ENCODE measurements around the gene RARB. TPM values are rescaled to one million over a fixed set of nuclear protein-coding genes. Genes with fewer than 3 reads are reported as not detected.

RARB gene
- total RNA-seq, 1 experiment from 2014 or later = 2.5 TPM

GRCh38 chr3:25430287-25430934 is 2.3 kb downstream of the RARB start:
- Mint-ChIP-seq H3K4me1 (ENCODE audit: low read depth, unreplicated experiment) (peaks cover 20% of the 10 kb centered on the region), H3K4me3 (ENCODE audit: unreplicated experiment) (peak overlapping the region; percentile 83), H3K27ac (ENCODE audit: unreplicated experiment) (no peak overlapping the region), H3K36me3 (ENCODE audit: insufficient read depth, unreplicated experiment) (no peaks in the 10 kb centered on the region), H3K27me3 (ENCODE audit: insufficient read depth, unreplicated experiment) (no peaks in the 10 kb centered on the region), H3K9me3 (ENCODE audit: unreplicated experiment) (no peaks in the 10 kb centered on the region)
- POLR2A ChIA-PET = interaction anchor here (0.9 kb wide), 1 partner anchor 24 kb away, joined by 4 read pairs; no protein-coding TSS in a partner anchor
- CTCF ChIA-PET = no interaction called here
- no peaks in the 10 kb centered on the region for H3K9me3 ChIP-seq
- BruUV-seq (replicated peaks) = no TSS peak
- intact Hi-C loops (cut with micrococcal nuclease; ENCODE audit: unreplicated experiment) = loop anchor here (1.0 to 10.0 kb wide), 4 partner anchors 20 to 286 kb away; no protein-coding TSS in a partner anchor
- peaks cover 57% of the 10 kb centered on the region for H3K4me1 ChIP-seq
- H3K4me3 ChIP-seq (ENCODE audit: low read depth, low read length) = peak overlapping the region; percentile 59
- DNase-seq = peak; percentile 63 to 74
- no peaks in the 10 kb centered on the region; the same call in 1 of the 2 replicates for H3K27me3 ChIP-seq (replicated peaks; ENCODE audit: control insufficient read depth, insufficient read depth, low read length)
- no peak for TF ChIP-seq CTCF (IDR thresholded peaks at IDR 0.05; ENCODE audit: insufficient read depth in 1 of 2, low read depth in 1 of 2, low read length in 1 of 2, severe bottlenecking in 1 of 2, unreplicated experiment in 1 of 2)
- no peaks in the 10 kb centered on the region for H3K36me3 ChIP-seq (ENCODE audit: control insufficient read depth, insufficient read depth, low read length)

DNA sequence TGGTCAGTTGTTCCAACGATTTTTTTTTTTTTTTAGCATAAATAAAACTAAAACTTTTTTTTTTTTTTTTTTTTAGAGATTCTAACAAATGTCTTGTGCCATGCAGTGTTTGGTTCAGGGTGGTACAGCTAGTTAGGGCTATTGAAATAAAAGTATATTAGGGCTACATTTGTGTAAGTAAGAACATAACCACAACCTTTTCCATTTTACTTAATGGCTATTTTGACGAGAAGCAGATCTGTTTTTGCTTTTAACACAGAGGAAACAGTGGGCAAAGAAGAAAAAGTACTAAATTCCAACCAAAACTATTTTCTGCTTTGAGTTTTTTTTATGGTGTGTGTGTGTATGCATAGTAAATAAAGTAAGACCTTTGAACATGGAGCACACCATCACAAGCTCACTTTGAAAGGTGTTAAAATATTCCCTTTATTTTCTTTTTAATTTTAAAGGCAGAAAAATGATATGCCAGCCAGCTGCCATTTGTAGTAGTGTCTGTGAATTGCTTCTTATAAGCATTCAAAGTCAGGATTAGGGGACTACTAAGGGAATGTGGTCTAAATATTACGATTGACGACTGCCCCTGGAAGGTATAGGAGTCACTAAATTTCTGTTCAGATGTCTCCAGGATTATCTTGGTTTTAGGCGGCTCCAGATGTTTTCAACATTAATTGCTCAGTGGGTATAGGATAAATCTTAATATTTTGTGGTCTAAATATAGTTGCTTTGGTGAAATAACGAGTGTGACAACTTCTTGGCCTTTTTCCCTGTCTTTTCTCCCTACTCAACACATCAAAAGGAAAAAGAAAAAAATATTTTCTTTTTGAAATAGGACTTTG is 3.1 kb downstream of the RARB start:
- Histone ChIP-seq H3K4me1 (peaks cover 53% of the 10 kb centered on the region), H3K36me3 (ENCODE audit: control insufficient read depth, insufficient read depth, low read length) (no peaks in the 10 kb centered on the region), H3K27me3 (replicated peaks; ENCODE audit: control insufficient read depth, insufficient read depth, low read length) (no peaks in the 10 kb centered on the region; the same call in 1 of the 2 replicates), H3K9me3 (no peaks in the 10 kb centered on the region), H3K4me3 (ENCODE audit: low read depth, low read length) (no peak overlapping the region)
- H3K27me3 Mint-ChIP-seq (ENCODE audit: insufficient read depth, unreplicated experiment) = no peaks in the 10 kb centered on the region
- peaks cover 13% of the 10 kb centered on the region for H3K4me1 Mint-ChIP-seq (ENCODE audit: low read depth, unreplicated experiment)
- intact Hi-C loops (cut with micrococcal nuclease; ENCODE audit: unreplicated experiment) = loop anchor here (1.0 to 10.0 kb wide), 4 partner anchors 21 to 286 kb away; no protein-coding TSS in a partner anchor
- TF ChIP-seq CTCF (IDR thresholded peaks at IDR 0.05; ENCODE audit: insufficient read depth in 1 of 2, low read depth in 1 of 2, low read length in 1 of 2, severe bottlenecking in 1 of 2, unreplicated experiment in 1 of 2) = no peak
- ChIA-PET POLR2A (interaction anchor here (0.9 kb wide), 1 partner anchor 23 kb away, joined by 4 read pairs; no protein-coding TSS in a partner anchor), CTCF (no interaction called here)
- no peak overlapping the region for H3K27ac Mint-ChIP-seq (ENCODE audit: unreplicated experiment)
- no peak for DNase-seq
- no TSS peak for BruUV-seq (replicated peaks)
- no peaks in the 10 kb centered on the region for H3K36me3 Mint-ChIP-seq (ENCODE audit: insufficient read depth, unreplicated experiment)
- peak overlapping the region; percentile 83 for H3K4me3 Mint-ChIP-seq (ENCODE audit: unreplicated experiment)
- H3K9me3 Mint-ChIP-seq (ENCODE audit: unreplicated experiment) = no peaks in the 10 kb centered on the region

DNA sequence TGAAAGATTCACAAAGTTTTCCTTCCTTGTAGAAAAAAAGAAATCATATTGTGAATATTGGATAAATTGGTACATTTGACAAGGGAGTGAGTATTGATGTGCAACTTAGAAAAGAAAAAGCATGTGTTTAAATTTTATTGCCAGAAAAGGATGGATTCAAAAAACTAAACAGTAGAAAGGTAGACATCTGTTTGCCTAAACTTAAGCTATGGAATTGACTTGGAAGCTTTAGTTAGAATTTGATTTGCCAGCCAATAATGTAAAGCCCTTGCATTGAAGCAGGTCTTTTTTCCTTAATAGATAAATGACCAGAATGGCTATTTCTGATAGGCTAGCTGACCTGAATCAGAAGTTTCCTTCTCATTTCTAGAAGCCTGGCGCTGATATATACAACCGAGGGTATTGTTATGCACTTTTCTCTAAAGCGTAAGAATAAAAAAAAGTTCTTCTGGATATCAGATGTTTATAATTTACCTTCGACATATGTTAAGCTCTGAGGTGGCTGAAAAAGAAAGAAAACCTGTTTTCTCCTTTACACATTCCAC is 4.2 kb downstream of the RARB start:
- intact Hi-C loops (cut with micrococcal nuclease; ENCODE audit: unreplicated experiment) = loop anchor here (10.0 kb wide), 1 partner anchor 287 kb away; no protein-coding TSS in a partner anchor
- H3K9me3 Mint-ChIP-seq (ENCODE audit: unreplicated experiment) = no peaks in the 10 kb centered on the region
- H3K36me3 Mint-ChIP-seq (ENCODE audit: insufficient read depth, unreplicated experiment) = no peaks in the 10 kb centered on the region
- H3K36me3 ChIP-seq (ENCODE audit: control insufficient read depth, insufficient read depth, low read length) = no peaks in the 10 kb centered on the region
- H3K4me3 Mint-ChIP-seq (ENCODE audit: unreplicated experiment) = no peak overlapping the region
- no peak for DNase-seq
- H3K27ac Mint-ChIP-seq (ENCODE audit: unreplicated experiment) = no peak overlapping the region
- no peaks in the 10 kb centered on the region for H3K27me3 Mint-ChIP-seq (ENCODE audit: insufficient read depth, unreplicated experiment)
- no peak overlapping the region for H3K4me3 ChIP-seq (ENCODE audit: low read depth, low read length)
- H3K9me3 ChIP-seq = no peaks in the 10 kb centered on the region
- TF ChIP-seq CTCF (IDR thresholded peaks at IDR 0.05; ENCODE audit: insufficient read depth in 1 of 2, low read depth in 1 of 2, low read length in 1 of 2, severe bottlenecking in 1 of 2, unreplicated experiment in 1 of 2) = no peak
- H3K4me1 Mint-ChIP-seq (ENCODE audit: low read depth, unreplicated experiment) = peaks cover 10% of the 10 kb centered on the region
- ChIA-PET CTCF (no interaction called here), POLR2A (no interaction called here)
- H3K4me1 ChIP-seq = peaks cover 42% of the 10 kb centered on the region
- BruUV-seq (replicated peaks) = no TSS peak
- H3K27me3 ChIP-seq (replicated peaks; ENCODE audit: control insufficient read depth, insufficient read depth, low read length) = no peaks in the 10 kb centered on the region; the same call in 1 of the 2 replicates

All from Caco-2 (cell line).